SK-N-SH (cell line): ENCODE results near the gene STAT5B.

Experiments
- CTCF ChIP-seq: fragments of 200-600 bp; sonication (generic); IDR thresholded peaks from 2 replicates; pipeline ENCODE4 v1.6.1; 2017; ENCODE audit warnings: antibody characterized with exemption, mild to moderate bottlenecking, moderate library complexity
- EP300 ChIP-seq, 2 experiments: IDR thresholded peaks; 2 replicates each; pipeline versions ENCODE4 v1.4.0 to v1.6.1; 2012; ENCODE audit warnings: borderline replicate concordance in 1 of 2, low read depth in 1 of 2, low read length in 1 of 2
- EZH2phosphoT487 ChIP-seq: fragments of 200-600 bp; sonication (generic); IDR thresholded peaks from 2 replicates; pipeline ENCODE4 v1.6.1; 2017; ENCODE audit warnings: low read depth, mixed run types, mild to moderate bottlenecking, antibody characterized with exemption, moderate library complexity, borderline replicate concordance
- MAX ChIP-seq: IDR thresholded peaks from 2 replicates; pipeline ENCODE4 v1.4.0; 2012; ENCODE audit warnings: low read depth
- MXI1 ChIP-seq: IDR thresholded peaks from 2 replicates; pipeline ENCODE4 v1.6.1; 2012; ENCODE audit warnings: mild to moderate bottlenecking, low read depth, low read length, improper control_type of control experiment
- NFIC ChIP-seq: IDR thresholded peaks from 2 replicates; pipeline ENCODE4 v1.4.0; 2012; ENCODE audit warnings: borderline replicate concordance
- POLR2AphosphoS5 ChIP-seq: IDR thresholded peaks from 2 replicates; pipeline ENCODE4 v1.6.1; 2012; ENCODE audit warnings: low read depth, low read length
- RAD21 ChIP-seq: IDR thresholded peaks from 2 replicates; pipeline ENCODE4 v1.6.1; 2012; ENCODE audit warnings: mild to moderate bottlenecking, low read length
- RCOR1 ChIP-seq: fragments of 150-350 bp; IDR thresholded peaks from 2 replicates; pipeline ENCODE4 v1.6.1; 2017; ENCODE audit warnings: antibody characterized with exemption, low read length
- SMC3 ChIP-seq: IDR thresholded peaks from 2 replicates; pipeline ENCODE4 v1.6.1; 2012; ENCODE audit warnings: low read depth, low read length, improper control_type of control experiment
- USF1 ChIP-seq: IDR thresholded peaks from 2 replicates; pipeline ENCODE4 v1.4.0; 2012; ENCODE audit warnings: low read depth, borderline replicate concordance
- ZBTB33 ChIP-seq: IDR thresholded peaks from 2 replicates; pipeline ENCODE4 v1.4.0; 2012; ENCODE audit warnings: low read depth, borderline replicate concordance

GRCh38 chr17:42198897-42199296 is 77.3 kb downstream of the STAT5B start:
- TF ChIP-seq MXI1: no peak
- no peak for TF ChIP-seq RCOR1
- no peak for TF ChIP-seq CTCF
- TF ChIP-seq EP300 (IDR thresholded peaks at IDR 0.05; ENCODE audit: borderline replicate concordance in 1 of 2, low read depth in 1 of 2, low read length in 1 of 2): no peak
- no peak for TF ChIP-seq POLR2AphosphoS5
- TF ChIP-seq NFIC: no peak
- TF ChIP-seq SMC3: no peak
- TF ChIP-seq EZH2phosphoT487: no peak
- TF ChIP-seq ZBTB33: no peak
- TF ChIP-seq MAX: no peak
- no peak for TF ChIP-seq RAD21
- no peak for TF ChIP-seq USF1
